GM21825 (cell line): ENCODE results near the gene CHMP3.
"Not testable (repeated sequence)": the region's sequence is repeated elsewhere in the genome, so short reads cannot be mapped to it uniquely, and the experiment has no call there.

Source experiments
- ATAC-seq: cut with Tn5 transposase; IDR thresholded peaks from one replicate; pipeline ENCODE4 v1.9.1; 2021; ENCODE audit warnings: mild to moderate bottlenecking, moderate library complexity; ENCODE audit not compliant: unreplicated experiment

The CHMP3 gene

DNA sequence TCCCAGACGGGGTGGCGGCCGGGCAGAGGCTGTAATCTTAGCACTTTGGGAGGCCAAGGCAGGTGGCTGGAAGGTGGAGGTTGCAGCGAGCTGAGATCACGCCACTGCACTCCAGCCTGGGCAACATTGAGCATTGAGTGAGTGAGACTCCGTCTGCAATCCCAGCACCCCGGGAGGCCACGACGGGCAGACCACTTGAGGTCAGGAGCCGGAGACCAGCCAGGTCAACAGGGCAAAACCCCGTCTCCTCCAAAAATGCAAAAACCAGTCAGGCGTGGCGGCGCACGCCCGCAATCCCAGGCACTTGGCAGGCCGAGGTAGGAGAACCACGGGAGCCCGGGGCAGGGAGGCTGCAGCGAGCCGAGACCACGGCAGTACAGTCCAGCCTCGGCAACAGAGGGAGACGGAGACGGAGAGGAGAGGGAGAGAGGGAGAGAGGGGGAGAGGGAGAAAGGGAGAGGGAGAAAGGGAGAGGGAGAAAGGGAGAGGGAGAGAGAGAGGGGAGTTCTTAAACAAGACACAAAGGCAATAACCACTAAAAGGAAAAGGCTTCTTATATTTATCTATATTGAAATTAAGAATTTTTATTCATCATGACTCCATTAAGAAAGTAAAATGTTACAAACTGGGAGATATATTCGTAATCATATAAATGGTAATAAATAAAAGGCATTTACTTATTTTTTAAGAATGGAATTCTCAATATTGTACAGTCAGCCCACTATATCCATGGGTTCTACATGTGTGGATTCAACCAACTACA, 13.1 kb downstream of the CHMP3 start:
- not testable (repeated sequence) for ATAC-seq

DNA sequence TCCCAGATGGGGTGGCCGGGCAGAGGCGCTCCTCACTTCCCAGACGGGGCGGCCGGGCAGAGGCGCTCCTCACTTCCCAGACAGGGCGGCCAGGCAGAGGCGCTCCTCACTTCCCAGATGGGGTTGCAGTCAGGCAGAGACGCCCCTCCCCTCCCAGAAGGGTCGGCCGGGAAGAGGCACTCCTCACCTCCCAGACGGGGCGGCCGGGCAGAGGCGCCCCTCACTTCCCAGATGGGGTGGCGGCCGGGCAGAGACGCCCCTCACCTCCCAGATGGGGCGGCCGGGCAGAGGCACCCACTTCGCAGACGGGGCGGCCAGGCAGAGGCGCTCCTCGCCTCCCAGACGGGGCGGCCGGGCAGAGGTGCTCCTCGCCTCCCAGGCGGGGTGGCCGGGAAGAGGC, 13.8 kb downstream of the CHMP3 start:
- not testable (repeated sequence) for ATAC-seq

DNA sequence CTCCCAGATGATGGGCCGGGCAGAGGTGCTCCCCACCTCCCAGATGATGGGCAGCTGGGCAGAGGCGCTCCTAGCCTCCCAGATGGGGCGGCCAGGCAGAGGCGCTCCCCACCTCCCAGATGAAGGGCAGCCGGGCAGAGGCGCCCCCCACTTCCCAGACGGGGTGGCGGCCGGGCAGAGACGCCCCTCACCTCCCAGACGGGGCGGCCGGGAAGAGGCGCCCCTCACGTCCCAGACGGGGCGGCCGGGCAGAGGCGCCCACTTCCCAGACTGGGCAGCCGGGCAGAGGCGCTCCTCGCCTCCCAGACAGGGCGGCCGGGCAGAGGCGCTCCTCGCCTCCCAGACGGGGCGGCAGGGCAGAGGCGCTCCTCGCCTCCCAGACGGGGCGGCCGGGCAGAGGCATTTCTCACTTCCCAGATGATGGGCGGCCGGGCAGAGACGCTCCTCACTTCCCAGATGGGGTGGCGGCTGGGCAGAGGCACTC, 14.3 kb downstream of the CHMP3 start:
- ATAC-seq: not testable (repeated sequence)

DNA sequence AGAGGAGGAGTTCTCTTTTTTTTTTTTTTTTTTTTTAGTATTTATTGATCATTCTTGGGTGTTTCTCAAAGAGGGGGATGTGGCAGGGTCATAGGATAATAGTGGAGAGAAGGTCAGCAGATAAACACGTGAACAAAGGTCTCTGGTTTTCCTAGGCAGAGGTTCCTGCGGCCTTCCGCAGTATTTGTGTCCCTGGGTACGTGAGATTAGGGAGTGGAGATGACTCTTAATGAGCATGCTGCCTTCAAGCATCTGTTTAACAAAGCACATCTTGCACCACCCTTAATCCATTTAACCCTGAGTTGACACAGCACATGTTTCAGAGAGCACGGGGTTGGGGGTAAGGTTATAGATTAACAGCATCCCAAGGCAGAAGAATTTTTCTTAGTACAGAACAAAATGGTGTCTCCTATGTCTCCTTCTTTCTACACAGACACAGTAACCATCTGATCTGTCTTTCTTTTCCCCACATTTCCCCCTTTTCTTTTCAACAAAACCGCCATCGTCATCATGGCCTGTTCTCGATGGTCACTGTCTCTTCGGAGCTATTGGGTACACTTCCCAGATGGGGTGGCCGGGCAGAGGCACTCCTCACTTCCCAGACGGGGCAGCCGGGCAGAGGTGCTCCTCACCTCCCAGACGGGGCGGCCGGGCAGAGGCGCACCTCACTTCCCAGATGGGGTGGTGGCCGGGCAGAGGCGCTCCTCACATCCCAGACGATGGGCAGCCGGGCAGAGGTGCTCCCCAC, 14.9 kb downstream of the CHMP3 start:
- not testable (repeated sequence) for ATAC-seq

DNA sequence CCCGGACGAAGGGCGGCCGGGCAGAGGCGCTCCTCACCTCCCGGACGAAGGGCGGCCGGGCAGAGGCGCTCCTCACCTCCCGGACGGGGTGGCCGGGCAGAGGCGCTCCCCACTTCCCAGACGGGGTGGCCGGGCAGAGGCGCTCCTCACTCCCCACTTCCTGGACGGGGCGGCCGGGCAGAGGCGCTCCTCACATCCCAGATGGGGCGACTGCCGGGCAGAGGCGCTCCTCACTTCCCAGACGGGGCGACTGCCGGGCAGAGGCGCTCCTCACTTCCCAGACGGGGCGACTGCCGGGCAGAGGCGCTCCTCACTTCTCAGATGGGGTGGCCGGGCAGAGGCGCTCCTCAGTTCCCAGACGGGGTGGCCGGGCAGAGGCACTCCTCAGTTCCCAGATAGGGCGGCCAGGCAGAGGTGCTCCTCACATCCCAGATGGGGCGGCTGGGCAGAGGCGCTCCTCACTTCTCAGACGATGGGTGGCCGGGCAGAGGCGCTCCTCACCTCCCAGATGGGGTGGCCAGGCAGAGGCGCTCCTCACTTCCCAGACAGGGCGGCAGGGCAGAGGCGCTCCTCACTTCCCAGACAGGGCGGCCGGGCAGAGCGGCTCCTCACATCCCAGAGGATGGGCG, 17.8 kb downstream of the CHMP3 start:
- ATAC-seq: not testable (repeated sequence)

DNA sequence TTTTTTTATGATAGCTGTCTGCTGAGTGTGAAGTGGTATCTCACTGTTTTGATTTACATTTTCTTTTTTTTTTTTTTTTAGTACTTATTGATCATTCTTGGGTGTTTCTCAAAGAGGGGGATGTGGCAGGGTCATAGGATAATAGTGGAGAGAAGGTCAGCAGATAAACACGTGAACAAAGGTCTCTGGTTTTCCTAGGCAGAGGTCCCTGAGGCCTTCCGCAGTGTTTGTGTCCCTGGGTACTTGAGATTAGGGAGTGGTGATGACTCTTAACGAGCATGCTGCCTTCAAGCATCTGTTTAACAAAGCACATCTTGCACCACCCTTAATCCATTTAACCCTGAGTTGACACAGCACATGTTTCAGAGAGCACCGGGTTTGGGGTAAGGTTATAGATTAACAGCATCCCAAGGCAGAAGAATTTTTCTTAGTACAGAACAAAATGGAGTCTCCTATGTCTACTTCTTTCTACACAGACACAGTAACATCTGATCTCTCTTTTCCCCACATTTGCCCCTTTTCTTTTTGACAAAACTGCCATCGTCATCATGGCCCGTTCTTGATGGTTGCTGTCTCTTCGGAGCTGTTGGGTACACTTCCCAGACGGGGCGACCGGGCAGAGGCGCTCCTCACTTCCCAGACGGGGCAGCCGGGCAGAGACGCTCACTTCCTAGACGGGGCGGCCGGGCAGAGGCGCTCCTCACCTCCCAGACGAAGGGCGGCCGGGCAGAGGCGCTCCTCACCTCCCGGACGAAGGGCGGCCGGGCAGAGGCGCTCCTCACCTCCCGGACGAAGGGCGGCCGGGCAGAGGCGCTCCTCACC, 18.8 kb downstream of the CHMP3 start:
- ATAC-seq: not testable (repeated sequence)

DNA sequence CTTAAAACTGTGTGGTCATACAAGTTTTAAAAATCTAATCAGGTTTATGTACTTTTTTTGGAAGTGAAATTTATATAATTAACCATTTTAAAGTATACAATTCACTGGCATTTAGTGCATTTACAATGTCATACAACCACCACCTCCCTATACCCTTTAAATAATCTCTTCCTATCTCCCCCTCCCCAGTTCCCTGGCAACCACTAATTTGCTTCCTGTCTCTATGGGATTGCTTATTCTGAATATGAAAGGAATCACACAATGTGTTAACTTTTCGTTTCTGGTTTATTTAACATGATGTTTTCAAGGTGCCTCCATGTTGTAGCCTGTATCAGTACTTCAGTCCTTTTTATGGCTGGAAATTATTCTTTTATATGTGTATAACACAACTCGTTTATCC, 19.4 kb downstream of the CHMP3 start:
- no peak for ATAC-seq

DNA sequence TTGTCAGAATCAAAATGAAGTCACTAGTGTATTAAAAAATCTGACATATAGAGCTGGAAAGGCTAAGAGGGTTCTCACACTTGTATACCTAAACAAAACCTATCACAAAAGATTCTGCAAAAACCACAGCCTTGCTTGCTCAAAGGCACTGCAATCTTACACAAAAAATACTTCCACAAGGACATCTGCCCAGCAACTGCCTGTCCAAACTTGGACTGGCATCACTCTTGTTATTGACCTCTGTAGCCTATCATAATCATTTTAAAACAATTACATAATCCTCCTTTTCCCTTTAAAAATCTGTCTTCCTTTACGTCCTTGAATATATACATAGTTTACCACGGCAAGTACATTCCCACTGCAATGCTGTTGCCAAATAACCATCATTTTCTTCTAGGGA, 19.9 kb downstream of the CHMP3 start:
- ATAC-seq: no peak

DNA sequence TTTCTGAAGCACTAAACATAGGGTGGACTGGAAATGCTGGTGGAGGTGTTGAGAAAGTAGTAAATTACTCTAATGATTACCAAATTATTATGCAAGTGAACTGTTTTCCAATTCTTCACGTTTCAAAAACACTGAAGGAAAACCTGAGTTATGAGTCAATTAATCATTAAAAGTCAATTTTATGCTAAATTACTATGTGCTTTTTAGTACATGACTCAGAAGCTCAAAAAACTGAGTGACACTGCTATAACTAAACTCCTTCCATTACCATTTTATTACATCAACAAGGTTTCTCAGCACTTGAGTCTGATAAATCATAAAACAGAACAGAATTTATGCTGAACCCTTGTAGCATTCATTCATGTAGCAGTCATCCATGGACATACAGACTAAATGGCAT, 20.4 kb downstream of the CHMP3 start:
- ATAC-seq: no peak

DNA sequence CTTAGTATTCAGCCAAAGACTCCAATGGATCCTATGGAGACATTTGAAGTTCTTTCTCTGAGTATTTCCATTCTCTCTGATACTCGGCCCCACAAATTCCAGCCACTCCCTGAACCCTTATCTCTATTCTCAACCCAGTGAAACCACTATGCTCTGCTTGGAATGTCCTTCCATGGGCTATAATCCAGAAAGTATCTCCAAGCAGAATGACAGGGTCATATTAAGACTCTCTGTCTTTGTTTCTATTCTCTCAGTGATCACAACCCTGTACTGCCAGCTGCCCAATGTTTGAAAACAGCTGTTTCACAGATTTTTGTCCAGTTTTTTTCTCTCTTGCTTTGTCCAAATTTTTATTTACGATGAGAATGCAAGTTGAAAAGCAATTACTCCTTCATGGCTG, 21.9 kb downstream of the CHMP3 start:
- ATAC-seq: no peak

DNA sequence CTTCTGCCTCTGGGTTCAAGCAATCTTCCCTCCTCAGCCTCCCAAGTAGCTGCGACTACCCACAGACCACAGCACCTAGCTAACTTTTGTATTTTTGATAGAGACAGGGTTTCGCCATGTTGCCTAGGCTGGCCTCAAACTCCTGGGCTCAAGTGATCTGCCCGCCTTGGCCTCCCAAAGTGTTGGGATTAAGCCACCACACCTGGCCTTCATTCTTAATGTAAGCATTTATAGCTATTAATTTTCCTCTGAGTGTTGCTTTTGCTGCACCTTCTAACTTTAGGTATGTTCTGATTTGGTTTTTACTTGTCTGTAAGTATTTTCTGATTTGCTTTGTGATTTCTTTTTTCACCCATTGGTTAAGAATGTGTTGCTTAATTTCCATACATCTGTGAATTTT, 29.7 kb downstream of the CHMP3 start:
- ATAC-seq: no peak

DNA sequence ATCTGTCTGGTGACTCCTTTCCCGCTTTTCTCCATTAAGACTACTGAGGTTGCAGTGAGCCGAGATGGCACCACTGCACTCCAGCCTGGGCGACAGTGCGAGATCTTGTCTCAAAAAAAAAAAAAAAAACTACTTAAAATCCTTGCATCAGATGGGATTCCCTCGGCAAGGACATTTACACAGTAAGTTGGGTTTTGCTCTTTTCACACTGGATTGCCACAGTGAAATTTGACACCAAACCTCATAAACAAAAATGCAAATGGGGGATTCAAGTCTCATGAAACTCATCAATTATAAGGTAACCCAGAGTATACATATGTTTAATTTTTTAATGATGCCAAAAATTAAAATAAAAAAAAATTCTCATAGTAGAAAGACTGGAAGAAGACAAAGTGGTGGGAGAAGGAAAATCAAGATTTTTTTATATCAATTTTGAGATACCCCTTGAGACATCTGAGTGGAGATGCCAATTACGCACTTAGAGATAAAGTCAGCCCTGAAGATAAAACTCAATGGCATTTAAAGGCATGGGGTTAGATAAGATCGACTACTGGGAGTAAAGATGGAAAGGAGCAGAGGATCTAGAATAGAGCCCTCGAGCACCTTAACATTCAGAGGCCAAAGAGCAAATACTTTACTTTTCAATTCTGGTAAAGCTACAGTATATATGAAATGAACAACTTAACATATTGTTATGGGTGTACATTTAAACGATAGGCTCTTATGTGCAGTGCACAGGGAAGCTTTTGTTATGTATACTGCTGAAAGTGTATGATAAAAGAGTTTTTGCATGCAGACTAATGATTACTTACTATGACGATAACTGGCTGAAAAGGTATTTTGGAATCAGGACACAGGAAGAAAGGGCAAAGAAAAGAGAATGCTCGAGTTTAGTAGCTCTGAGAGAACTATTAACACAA, 37.6 kb downstream of the CHMP3 start:
- ATAC-seq: no peak

DNA sequence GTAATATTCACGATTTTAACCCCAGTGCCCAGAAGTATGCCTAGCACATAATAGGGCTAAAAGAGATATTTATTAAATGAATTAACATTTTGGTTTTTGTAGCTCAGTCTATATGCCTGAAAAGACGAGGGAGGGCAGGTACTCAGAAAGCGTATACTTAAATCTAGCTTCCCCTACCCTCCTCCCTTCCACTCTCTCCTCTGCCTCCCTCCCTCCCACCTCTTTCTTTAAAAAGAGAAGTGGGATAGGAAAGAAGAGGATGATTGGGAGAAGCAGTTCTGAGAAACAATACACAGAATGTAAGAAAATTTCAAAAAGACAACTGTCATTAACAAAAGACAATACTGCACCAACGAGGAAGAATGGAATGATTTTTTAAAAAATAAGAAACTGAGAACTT, 39.8 kb downstream of the CHMP3 start:
- ATAC-seq: no peak

DNA sequence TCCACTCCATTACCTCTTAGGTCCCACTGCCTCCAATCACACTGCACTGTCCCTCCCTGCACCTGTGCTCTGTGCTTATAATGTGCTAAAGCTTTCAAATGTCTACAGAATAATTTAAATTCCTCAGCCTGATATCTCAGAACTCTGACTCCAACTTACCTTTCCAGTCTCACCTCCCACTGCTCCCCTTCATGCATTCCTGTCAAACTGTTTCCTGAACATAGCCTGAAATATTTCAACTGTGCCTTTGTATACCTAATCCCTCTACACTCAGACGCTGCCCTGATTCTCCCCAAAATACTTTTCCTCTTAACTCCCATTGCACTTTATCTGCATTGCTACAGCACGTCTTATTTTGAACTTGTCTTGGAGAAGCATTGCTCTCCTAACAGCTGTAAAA, 40.5 kb downstream of the CHMP3 start:
- ATAC-seq: no peak

DNA sequence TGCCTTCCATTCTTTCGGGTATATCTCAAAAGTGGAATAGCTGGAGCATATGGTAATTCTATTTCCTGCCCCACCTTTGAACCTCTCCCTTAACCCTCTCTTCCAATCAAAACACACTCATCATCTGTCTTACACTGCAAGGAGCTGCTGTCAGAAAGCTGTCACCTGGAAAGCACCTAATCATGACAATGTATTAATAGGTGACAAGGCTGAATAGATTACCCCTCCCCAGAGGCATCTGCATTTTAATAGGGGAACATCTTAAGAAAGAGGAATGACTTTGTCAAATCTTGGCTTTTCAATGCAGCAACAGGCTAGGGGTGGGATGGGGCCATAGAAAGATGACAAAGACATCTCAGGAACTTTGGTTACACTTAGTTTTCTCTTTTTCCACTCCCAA, 41.3 kb downstream of the CHMP3 start:
- no peak for ATAC-seq

DNA sequence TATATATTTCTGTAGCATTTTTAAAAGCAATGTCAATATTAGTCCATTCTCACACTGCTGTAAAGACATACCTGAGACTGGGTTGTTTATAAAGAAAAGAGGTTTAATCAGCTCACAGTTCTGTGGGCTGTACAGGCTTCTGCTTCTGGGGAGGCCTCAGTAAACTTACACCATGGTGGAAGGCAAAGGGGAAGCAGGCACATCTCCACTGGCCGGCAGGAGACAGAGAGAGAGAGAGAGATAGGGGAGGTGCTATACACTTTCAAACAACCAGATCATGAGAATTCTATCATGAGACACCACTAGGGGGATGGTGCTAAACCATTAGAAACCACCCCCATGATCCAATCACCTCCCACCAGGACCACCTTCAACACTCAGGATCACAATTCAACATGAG, 43.1 kb downstream of the CHMP3 start:
- ATAC-seq: no peak

DNA sequence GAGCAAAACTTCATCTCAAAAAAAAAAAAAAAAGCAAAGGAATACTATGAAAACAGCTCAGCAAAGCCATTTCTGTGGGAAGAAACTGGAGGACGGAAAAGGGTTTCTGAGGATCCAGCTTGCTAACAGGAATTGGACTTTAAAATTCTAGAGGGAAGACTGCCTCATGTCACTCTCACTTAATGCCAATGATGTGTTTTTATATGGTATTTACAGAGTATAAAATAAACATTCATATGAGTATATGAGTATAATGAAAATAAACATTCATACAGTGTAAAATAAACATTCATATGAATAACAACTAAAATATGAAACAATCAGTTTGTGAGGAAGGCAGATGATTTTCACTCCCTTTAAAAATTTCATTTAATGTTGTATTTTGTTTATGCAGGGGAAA, 43.9 kb downstream of the CHMP3 start:
- ATAC-seq: no peak

DNA sequence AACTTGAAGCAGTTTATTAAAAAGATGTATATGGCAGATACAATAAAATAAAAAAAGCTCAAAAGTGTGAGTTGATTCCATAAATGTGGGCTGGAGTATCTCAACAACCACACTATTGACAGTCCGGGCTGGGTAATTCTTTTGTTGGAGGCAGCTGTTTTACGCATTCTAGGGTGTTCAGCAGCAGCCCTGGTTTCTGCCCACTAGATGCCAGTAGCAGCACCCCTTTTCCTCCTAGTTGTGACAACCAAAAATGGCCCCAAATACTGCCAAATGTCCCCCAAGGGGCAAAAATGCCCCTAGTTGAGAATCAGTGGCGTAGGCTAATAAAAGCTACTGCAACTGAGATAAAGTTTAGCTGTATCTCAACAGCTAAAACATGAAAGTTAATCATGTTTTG, 44.8 kb downstream of the CHMP3 start:
- ATAC-seq: no peak

DNA sequence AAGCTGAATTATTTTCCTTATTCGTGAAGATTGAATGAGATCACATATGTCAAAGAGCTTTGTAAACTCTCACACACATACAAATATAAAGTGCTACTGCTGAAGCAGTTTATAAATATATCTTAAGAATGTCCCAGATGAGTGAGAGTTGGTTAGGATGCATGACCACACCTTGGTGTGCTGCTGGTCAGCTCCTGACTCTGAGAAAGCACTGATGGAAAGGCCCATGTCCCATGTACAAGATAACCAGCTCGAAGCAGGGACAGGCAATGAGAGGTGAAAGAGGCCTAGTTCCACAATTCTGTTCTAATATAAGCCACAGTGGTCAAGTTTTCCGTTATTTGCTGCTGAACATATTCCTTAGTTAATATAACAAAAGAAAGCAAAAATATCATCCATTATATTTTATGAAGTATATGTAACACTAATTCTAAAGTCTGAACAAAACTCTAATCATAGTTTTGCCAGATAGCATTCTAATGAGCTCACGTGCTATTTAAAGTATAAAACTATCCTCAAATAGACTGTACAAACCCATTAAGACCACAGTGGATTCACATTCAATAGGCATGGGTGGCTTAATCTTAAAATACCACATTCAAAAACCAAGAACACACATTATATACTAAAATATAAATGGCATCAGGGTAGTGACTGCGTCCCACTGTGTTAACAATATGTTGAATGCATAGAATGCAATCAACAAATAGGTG, 49.1 kb downstream of the CHMP3 start:
- ATAC-seq: no peak
